PC-9 (cell line): Measurements from ENCODE around the gene TMBIM6. TPM values are rescaled to one million over a fixed set of nuclear protein-coding genes. Genes with fewer than 3 reads are reported as not detected.

ENCODE experiments used
- BruUV-seq: library from RNA; stranded (reverse); fragments of 400-500 nt; replicated peaks from 2 replicates; lab custom pipeline; 2021; lab: Mats Ljungman, UMichigan
- CTCF ChIA-PET: fragments of 300-600 bp; sonication (Branson Sonifier 250); formaldehyde crosslinking; loops from one replicate; lab custom pipeline; 2022; ENCODE audit warnings: antibody characterized with exemption; lab: Charles Lee
- POLR2A ChIA-PET: fragments of 300-600 bp; sonication (Branson Sonifier 250); formaldehyde crosslinking; loops from one replicate; lab custom pipeline; 2022; ENCODE audit warnings: antibody characterized with exemption; ENCODE audit not compliant: unreplicated experiment; lab: Charles Lee
- DNase-seq, 2 experiments: peaks; one replicate each; pipeline versions ENCODE4 v3.0.0 to v3.0.0-alpha.2; 2015 to 2022; ENCODE audit warnings: mixed read lengths in 1 of 2
- H2AFZ ChIP-seq: fragments of 200-600 bp; sonication (generic); 2 replicates; pipeline ENCODE4 v1.8.1; 2017; ENCODE audit warnings: antibody characterized with exemption
- H3F3A ChIP-seq: fragments of 200-600 bp; sonication (generic); 2 replicates; pipeline ENCODE4 v1.8.1; 2017; ENCODE audit warnings: antibody characterized with exemption, mild to moderate bottlenecking, low read depth; ENCODE audit not compliant: insufficient read depth
- H3K27ac ChIP-seq: fragments of 200-600 bp; sonication (generic); 2 replicates; pipeline ENCODE4 v1.6.1; 2016; ENCODE audit warnings: mixed run types
- H3K27me3 ChIP-seq: fragments of 200-600 bp; sonication (generic); 2 replicates; pipeline ENCODE4 v1.6.1; 2016; ENCODE audit warnings: low read depth, mixed run types; ENCODE audit not compliant: insufficient read depth
- H3K36me3 ChIP-seq: fragments of 200-600 bp; sonication (generic); 2 replicates; pipeline ENCODE4 v1.6.1; 2016; ENCODE audit warnings: low read depth, mixed run types
- H3K4me1 ChIP-seq: fragments of 200-600 bp; sonication (generic); replicated peaks from 2 replicates; pipeline ENCODE4 v1.6.1; 2016; ENCODE audit warnings: mixed run types; ENCODE audit not compliant: insufficient read depth
- H3K4me2 ChIP-seq: fragments of 200-600 bp; sonication (generic); 2 replicates; pipeline ENCODE4 v1.6.1; 2017; ENCODE audit warnings: mixed run types
- H3K4me3 ChIP-seq: fragments of 200-600 bp; sonication (generic); 2 replicates; pipeline ENCODE4 v1.6.1; 2016; ENCODE audit warnings: mixed run types
- H3K79me2 ChIP-seq: fragments of 200-600 bp; sonication (generic); 2 replicates; pipeline ENCODE4 v1.6.1; 2017; ENCODE audit warnings: low read depth, mixed run types
- H3K9me2 ChIP-seq: fragments of 200-600 bp; sonication (generic); 2 replicates; pipeline ENCODE4 v1.8.1; 2017; ENCODE audit warnings: mild to moderate bottlenecking; ENCODE audit not compliant: insufficient read depth
- H3K9me3 ChIP-seq: fragments of 200-600 bp; sonication (generic); 2 replicates; pipeline ENCODE4 v1.8.1; 2016; ENCODE audit warnings: low read depth; ENCODE audit not compliant: insufficient read depth
- H4K20me1 ChIP-seq: fragments of 200-600 bp; sonication (generic); 2 replicates; pipeline ENCODE4 v1.8.1; 2017; ENCODE audit not compliant: insufficient read depth
- EZH2 ChIP-seq: fragments of 200-600 bp; sonication (generic); IDR thresholded peaks from 2 replicates; pipeline ENCODE4 v1.8.0; 2017; ENCODE audit warnings: antibody characterized with exemption, low read depth
- intact Hi-C: fragments of 100-400 bp; cut with micrococcal nuclease; formaldehyde crosslinking; loops from one replicate; pipeline ENCODE4 v1.10.0; 2022; ENCODE audit not compliant: unreplicated experiment
- total RNA-seq: library from RNA; stranded (reverse); gene quantifications from 2 replicates; pipeline ENCODE4 v1.2.3, GENCODE V29; 2021
- TF ChIP-seq, protein P1 (sequence below): fragments of 200-600 bp; sonication (generic); conservative IDR thresholded peaks from 2 replicates; pipeline ENCODE4 v1.6.1; 2017; ENCODE audit warnings: mixed run types, antibody characterized with exemption, mild to moderate bottlenecking, moderate library complexity

The TMBIM6 gene
- total RNA-seq, 1 experiment from 2014 or later, result 690 TPM

GRCh38 chr12:49783917-49784676 lies 42.7 kb downstream of the TMBIM6 start:
- Histone ChIP-seq H3K9me2 (no peaks in the 10 kb centered on the region; the same call in 1 of the 2 replicates), H3K27ac (no peak overlapping the region), H3K36me3 (no peaks in the 10 kb centered on the region), H3K4me1 (peaks cover 10% of the 10 kb centered on the region; the same call in 1 of the 2 replicates), H3K4me3 (no peak overlapping the region), H4K20me1 (no peaks in the 10 kb centered on the region), H3K79me2 (no peaks in the 10 kb centered on the region), H3K27me3 (no peaks in the 10 kb centered on the region), H3K4me2 (no peak overlapping the region), H3K9me3 (no peaks in the 10 kb centered on the region), H3F3A (no peaks in the 10 kb centered on the region), H2AFZ (no peak overlapping the region)
- TF ChIP-seq EZH2, result no peak
- TF ChIP-seq, protein P1, sequence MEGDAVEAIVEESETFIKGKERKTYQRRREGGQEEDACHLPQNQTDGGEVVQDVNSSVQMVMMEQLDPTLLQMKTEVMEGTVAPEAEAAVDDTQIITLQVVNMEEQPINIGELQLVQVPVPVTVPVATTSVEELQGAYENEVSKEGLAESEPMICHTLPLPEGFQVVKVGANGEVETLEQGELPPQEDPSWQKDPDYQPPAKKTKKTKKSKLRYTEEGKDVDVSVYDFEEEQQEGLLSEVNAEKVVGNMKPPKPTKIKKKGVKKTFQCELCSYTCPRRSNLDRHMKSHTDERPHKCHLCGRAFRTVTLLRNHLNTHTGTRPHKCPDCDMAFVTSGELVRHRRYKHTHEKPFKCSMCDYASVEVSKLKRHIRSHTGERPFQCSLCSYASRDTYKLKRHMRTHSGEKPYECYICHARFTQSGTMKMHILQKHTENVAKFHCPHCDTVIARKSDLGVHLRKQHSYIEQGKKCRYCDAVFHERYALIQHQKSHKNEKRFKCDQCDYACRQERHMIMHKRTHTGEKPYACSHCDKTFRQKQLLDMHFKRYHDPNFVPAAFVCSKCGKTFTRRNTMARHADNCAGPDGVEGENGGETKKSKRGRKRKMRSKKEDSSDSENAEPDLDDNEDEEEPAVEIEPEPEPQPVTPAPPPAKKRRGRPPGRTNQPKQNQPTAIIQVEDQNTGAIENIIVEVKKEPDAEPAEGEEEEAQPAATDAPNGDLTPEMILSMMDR, result no peak
- DNase-seq, result no peak
- POLR2A ChIA-PET, result no interaction called here
- intact Hi-C loops, result no loop called here
- no TSS peak for BruUV-seq
- CTCF ChIA-PET, result no interaction called here

DNA sequence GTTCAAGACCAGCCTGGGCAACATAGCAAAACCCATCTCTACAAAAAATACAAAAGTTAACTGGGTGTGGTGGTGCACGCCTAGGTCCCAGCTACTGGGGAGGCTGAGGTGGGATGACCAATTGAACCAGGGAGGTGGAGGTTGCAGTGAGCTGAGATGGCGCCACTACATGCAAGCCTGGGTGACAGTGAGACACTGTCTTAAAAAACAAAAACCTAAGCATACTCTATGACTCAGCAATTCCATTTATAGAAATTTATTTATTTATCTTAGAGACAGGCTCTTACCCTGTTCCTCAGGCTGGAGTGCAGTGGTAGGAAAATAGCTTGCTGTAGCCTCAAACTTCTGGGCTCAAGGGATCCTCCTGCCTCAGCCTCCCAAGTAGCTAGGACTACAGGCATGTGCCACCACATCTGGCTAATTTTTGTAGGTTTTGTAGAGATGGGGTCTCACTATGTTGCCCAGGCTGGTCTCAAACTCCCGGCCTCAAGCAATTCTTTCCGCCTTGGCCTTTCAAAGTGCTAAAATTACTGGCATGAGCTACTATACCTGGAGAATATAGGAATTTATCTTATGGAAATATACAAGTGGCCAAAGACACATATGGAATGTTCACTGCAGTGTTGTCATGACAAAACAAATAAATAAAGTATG lies 43.5 kb downstream of the TMBIM6 start:
- H3K4me3 ChIP-seq, result no peak overlapping the region
- TF ChIP-seq, protein P1, result no peak
- no peak for TF ChIP-seq EZH2
- no peaks in the 10 kb centered on the region for H3K27me3 ChIP-seq
- no peak for DNase-seq
- POLR2A ChIA-PET, result no interaction called here
- CTCF ChIA-PET, result no interaction called here
- no peaks in the 10 kb centered on the region for H4K20me1 ChIP-seq
- H3K4me1 ChIP-seq, result peaks cover 10% of the 10 kb centered on the region; the same call in 1 of the 2 replicates
- H3K9me2 ChIP-seq, result no peaks in the 10 kb centered on the region; the same call in 1 of the 2 replicates
- H3K36me3 ChIP-seq, result no peaks in the 10 kb centered on the region
- H3K79me2 ChIP-seq, result no peaks in the 10 kb centered on the region
- no peaks in the 10 kb centered on the region for H3F3A ChIP-seq
- intact Hi-C loops, result no loop called here
- H2AFZ ChIP-seq, result no peak overlapping the region
- H3K27ac ChIP-seq, result no peak overlapping the region
- H3K4me2 ChIP-seq, result no peak overlapping the region
- H3K9me3 ChIP-seq, result no peaks in the 10 kb centered on the region
- no TSS peak for BruUV-seq

- Histone ChIP-seq H3K27me3 (no peaks in the 10 kb centered on the region), H3K9me3 (no peaks in the 10 kb centered on the region), H3K79me2 (no peaks in the 10 kb centered on the region), H3K4me1 (peaks cover 10% of the 10 kb centered on the region; the same call in 1 of the 2 replicates), H3K9me2 (no peaks in the 10 kb centered on the region; the same call in 1 of the 2 replicates), H3K4me2 (no peak overlapping the region), H4K20me1 (no peaks in the 10 kb centered on the region), H3K27ac (no peak overlapping the region), H3K4me3 (no peak overlapping the region), H3K36me3 (no peaks in the 10 kb centered on the region), H2AFZ (no peak overlapping the region), H3F3A (no peaks in the 10 kb centered on the region)
- CTCF ChIA-PET, result no interaction called here
- no TSS peak for BruUV-seq
- intact Hi-C loops, result no loop called here
- no peak for TF ChIP-seq EZH2
- TF ChIP-seq, protein P1, result no peak
- no peak for DNase-seq
- POLR2A ChIA-PET, result no interaction called here
These were observed 46.3 kb downstream of the TMBIM6 start for GRCh38 chr12:49787672-49788071.
